ENCODE data around the gene GID8.

Gene GID8

GRCh38 chr20:62931464-62931863, 6.5 kb upstream of the GID8 start:
- Mint-ChIP-seq H3K9me3 (no peaks in the 10 kb centered on the region), H3K4me3 (no peak overlapping the region), H3K27me3 (no peaks in the 10 kb centered on the region), H3K4me1 (peaks cover 56% of the 10 kb centered on the region), H3K36me3 (peaks cover 10% of the 10 kb centered on the region), H3K27ac (no peak overlapping the region)
- DNase-seq, result no peak
- CTCF ChIA-PET, result no interaction called here

GRCh38 chr20:62933966-62934365, 4.0 kb upstream of the GID8 start:
- no peaks in the 10 kb centered on the region for H3K9me3 Mint-ChIP-seq
- H3K36me3 Mint-ChIP-seq, result peaks cover 13% of the 10 kb centered on the region
- H3K27ac Mint-ChIP-seq, result no peak overlapping the region
- DNase-seq, result no peak
- no peaks in the 10 kb centered on the region for H3K27me3 Mint-ChIP-seq
- no peak overlapping the region for H3K4me3 Mint-ChIP-seq
- H3K4me1 Mint-ChIP-seq, result peaks cover 44% of the 10 kb centered on the region
- CTCF ChIA-PET, result interaction anchor here (2.7 kb wide), 1 partner anchor 34 kb away, joined by 9 read pairs; no protein-coding TSS in a partner anchor

GRCh38 chr20:62935204-62935967, 2.6 kb upstream of the GID8 start:
- H3K36me3 Mint-ChIP-seq, result peaks cover 21% of the 10 kb centered on the region
- no peak overlapping the region for H3K27ac Mint-ChIP-seq
- CTCF ChIA-PET, result interaction anchor here (1.0 to 2.7 kb wide), 5 partner anchors 8 to 36 kb away, joined by 3 to 11 read pairs (median 5); no protein-coding TSS in a partner anchor
- H3K27me3 Mint-ChIP-seq, result no peaks in the 10 kb centered on the region
- H3K9me3 Mint-ChIP-seq, result no peaks in the 10 kb centered on the region
- peaks cover 43% of the 10 kb centered on the region for H3K4me1 Mint-ChIP-seq
- H3K4me3 Mint-ChIP-seq, result no peak overlapping the region
- no peak for DNase-seq

GRCh38 chr20:62935968-62936585, 1.9 kb upstream of the GID8 start:
- Mint-ChIP-seq H3K4me1 (peaks cover 43% of the 10 kb centered on the region), H3K36me3 (peaks cover 22% of the 10 kb centered on the region), H3K27me3 (no peaks in the 10 kb centered on the region), H3K27ac (no peak overlapping the region), H3K4me3 (peak overlapping the region; percentile 99), H3K9me3 (no peaks in the 10 kb centered on the region)
- CTCF ChIA-PET, result interaction anchor here (2.7 kb wide), 2 partner anchors 9 to 36 kb away, joined by 9 to 11 read pairs; no protein-coding TSS in a partner anchor
- no peak for DNase-seq

GRCh38 chr20:62937268-62938104, 461 bp upstream of the GID8 start:
- H3K9me3 Mint-ChIP-seq, result no peaks in the 10 kb centered on the region
- H3K4me1 Mint-ChIP-seq, result peaks cover 49% of the 10 kb centered on the region
- CTCF ChIA-PET, result interaction anchor here (0.7 to 2.7 kb wide), 4 partner anchors 10 to 35 kb away, joined by 3 to 11 read pairs (median 3); no protein-coding TSS in a partner anchor
- DNase-seq, result peak; percentile 97
- H3K27ac Mint-ChIP-seq, result peak overlapping the region; percentile 97
- no peaks in the 10 kb centered on the region for H3K27me3 Mint-ChIP-seq
- H3K4me3 Mint-ChIP-seq, result peak overlapping the region; percentile 99
- peaks cover 30% of the 10 kb centered on the region for H3K36me3 Mint-ChIP-seq

- H3K4me1 Mint-ChIP-seq, result peaks cover 39% of the 10 kb centered on the region
These were observed 2.9 kb downstream of the GID8 start for GRCh38 chr20:62940875-62941274.

GRCh38 chr20:62941792-62942191, 3.8 kb downstream of the GID8 start:
- Mint-ChIP-seq H3K27ac (no peak overlapping the region), H3K27me3 (no peaks in the 10 kb centered on the region), H3K4me1 (peaks cover 36% of the 10 kb centered on the region), H3K4me3 (no peak overlapping the region), H3K36me3 (peaks cover 56% of the 10 kb centered on the region), H3K9me3 (no peaks in the 10 kb centered on the region)
- CTCF ChIA-PET, result interaction anchor here (0.7 kb wide), 1 partner anchor 23 kb away, joined by 3 read pairs; no protein-coding TSS in a partner anchor
- DNase-seq, result no peak

More at GRCh38 chr20:62940875-62941274, 2.9 kb downstream of the GID8 start:
- Mint-ChIP-seq H3K4me3 (no peak overlapping the region), H3K27ac (no peak overlapping the region), H3K9me3 (no peaks in the 10 kb centered on the region), H3K27me3 (no peaks in the 10 kb centered on the region), H3K36me3 (peaks cover 48% of the 10 kb centered on the region)
- DNase-seq, result no peak
- CTCF ChIA-PET, result interaction anchor here (0.7 kb wide), 2 partner anchors 14 to 31 kb away, joined by 3 read pairs; no protein-coding TSS in a partner anchor

- CTCF ChIA-PET, result interaction anchor here (0.7 kb wide), 1 partner anchor 24 kb away, joined by 3 read pairs; no protein-coding TSS in a partner anchor
- no peak overlapping the region for H3K4me3 Mint-ChIP-seq
- H3K4me1 Mint-ChIP-seq, result peaks cover 33% of the 10 kb centered on the region
- H3K27me3 Mint-ChIP-seq, result no peaks in the 10 kb centered on the region
- DNase-seq, result no peak
- no peak overlapping the region for H3K27ac Mint-ChIP-seq
- no peaks in the 10 kb centered on the region for H3K9me3 Mint-ChIP-seq
- H3K36me3 Mint-ChIP-seq, result peaks cover 59% of the 10 kb centered on the region
These were observed 4.5 kb downstream of the GID8 start for GRCh38 chr20:62942456-62942855.

GRCh38 chr20:62943396-62943795, 5.4 kb downstream of the GID8 start:
- no peaks in the 10 kb centered on the region for H3K27me3 Mint-ChIP-seq
- H3K27ac Mint-ChIP-seq, result no peak overlapping the region
- H3K4me3 Mint-ChIP-seq, result no peak overlapping the region
- peaks cover 32% of the 10 kb centered on the region for H3K4me1 Mint-ChIP-seq
- H3K36me3 Mint-ChIP-seq, result peaks cover 66% of the 10 kb centered on the region
- no peaks in the 10 kb centered on the region for H3K9me3 Mint-ChIP-seq
- CTCF ChIA-PET, result no interaction called here
- no peak for DNase-seq

GRCh38 chr20:62944184-62944583, 6.2 kb downstream of the GID8 start:
- Mint-ChIP-seq H3K4me3 (no peak overlapping the region), H3K36me3 (peaks cover 69% of the 10 kb centered on the region), H3K27ac (no peak overlapping the region), H3K9me3 (peaks cover 4% of the 10 kb centered on the region), H3K27me3 (no peaks in the 10 kb centered on the region), H3K4me1 (peaks cover 25% of the 10 kb centered on the region)
- DNase-seq, result no peak
- CTCF ChIA-PET, result no interaction called here

GRCh38 chr20:62944746-62945145, 6.8 kb downstream of the GID8 start:
- CTCF ChIA-PET, result no interaction called here
- peaks cover 69% of the 10 kb centered on the region for H3K36me3 Mint-ChIP-seq
- H3K4me3 Mint-ChIP-seq, result no peak overlapping the region
- H3K4me1 Mint-ChIP-seq, result peaks cover 22% of the 10 kb centered on the region
- H3K27me3 Mint-ChIP-seq, result no peaks in the 10 kb centered on the region
- DNase-seq, result no peak
- H3K9me3 Mint-ChIP-seq, result peaks cover 6% of the 10 kb centered on the region
- H3K27ac Mint-ChIP-seq, result no peak overlapping the region

GRCh38 chr20:62945771-62946339, 7.9 kb downstream of the GID8 start:
- CTCF ChIA-PET, result no interaction called here
- H3K27ac Mint-ChIP-seq, result no peak overlapping the region
- peaks cover 77% of the 10 kb centered on the region for H3K36me3 Mint-ChIP-seq
- peaks cover 16% of the 10 kb centered on the region for H3K4me1 Mint-ChIP-seq
- no peak for DNase-seq
- H3K27me3 Mint-ChIP-seq, result no peaks in the 10 kb centered on the region
- H3K9me3 Mint-ChIP-seq, result peaks cover 6% of the 10 kb centered on the region
- no peak overlapping the region for H3K4me3 Mint-ChIP-seq

- CTCF ChIA-PET, result interaction anchor here (1.0 kb wide), 1 partner anchor 39 kb away, joined by 3 read pairs; no protein-coding TSS in a partner anchor
- Mint-ChIP-seq H3K4me1 (peaks cover 16% of the 10 kb centered on the region), H3K36me3 (peaks cover 73% of the 10 kb centered on the region), H3K4me3 (no peak overlapping the region), H3K9me3 (peaks cover 6% of the 10 kb centered on the region), H3K27me3 (no peaks in the 10 kb centered on the region), H3K27ac (no peak overlapping the region)
- DNase-seq, result no peak
These were observed 9.0 kb downstream of the GID8 start for GRCh38 chr20:62946918-62947317.

All from activated naive CD4-positive, alpha-beta T cell treated with anti-CD3 and anti-CD28 coated beads, Interleukin-2, amount 10 ng/mL, durations not matched to agents 7 days and 5 days (primary cell).